Measurements from ENCODE around the gene TIGIT.

TIGIT gene

DNA sequence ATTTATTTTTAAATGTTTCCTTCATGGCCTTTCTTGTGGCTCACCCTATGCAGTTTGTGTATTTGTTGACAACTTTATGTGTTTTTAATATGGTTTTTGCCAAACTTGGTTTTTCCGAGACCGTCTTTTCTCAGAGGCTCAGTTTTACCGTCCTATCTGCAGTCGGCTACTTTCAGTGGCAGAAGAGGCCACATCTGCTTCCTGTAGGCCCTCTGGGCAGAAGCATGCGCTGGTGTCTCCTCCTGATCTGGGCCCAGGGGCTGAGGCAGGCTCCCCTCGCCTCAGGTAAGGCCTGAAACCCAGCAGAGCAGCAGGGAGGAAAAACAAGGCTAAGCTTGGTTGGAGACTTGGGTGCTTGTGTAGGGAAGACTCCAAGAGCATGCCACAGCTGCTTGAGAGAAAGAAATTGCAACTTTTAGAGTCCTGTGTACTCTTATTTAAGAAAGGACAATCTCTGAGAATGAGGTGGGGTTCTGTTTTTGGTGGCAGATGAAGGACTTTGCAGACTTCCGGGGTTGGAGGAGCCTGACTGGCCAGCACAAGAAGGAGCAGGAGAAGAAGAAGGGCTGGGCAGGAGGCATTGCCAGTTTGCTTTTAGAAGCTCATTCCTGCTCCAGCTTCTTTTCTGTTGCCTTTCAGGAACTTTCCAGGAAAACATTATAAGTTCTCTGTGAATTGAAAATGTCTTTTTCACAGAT lies at the start of gene TIGIT:
Gene TIGIT, plus strand, starts transcription at position 191 of the 698 bp plus-strand sequence. Its CDS starts 34 bp downstream, at position 225.
- TF ChIP-seq, protein P1, sequence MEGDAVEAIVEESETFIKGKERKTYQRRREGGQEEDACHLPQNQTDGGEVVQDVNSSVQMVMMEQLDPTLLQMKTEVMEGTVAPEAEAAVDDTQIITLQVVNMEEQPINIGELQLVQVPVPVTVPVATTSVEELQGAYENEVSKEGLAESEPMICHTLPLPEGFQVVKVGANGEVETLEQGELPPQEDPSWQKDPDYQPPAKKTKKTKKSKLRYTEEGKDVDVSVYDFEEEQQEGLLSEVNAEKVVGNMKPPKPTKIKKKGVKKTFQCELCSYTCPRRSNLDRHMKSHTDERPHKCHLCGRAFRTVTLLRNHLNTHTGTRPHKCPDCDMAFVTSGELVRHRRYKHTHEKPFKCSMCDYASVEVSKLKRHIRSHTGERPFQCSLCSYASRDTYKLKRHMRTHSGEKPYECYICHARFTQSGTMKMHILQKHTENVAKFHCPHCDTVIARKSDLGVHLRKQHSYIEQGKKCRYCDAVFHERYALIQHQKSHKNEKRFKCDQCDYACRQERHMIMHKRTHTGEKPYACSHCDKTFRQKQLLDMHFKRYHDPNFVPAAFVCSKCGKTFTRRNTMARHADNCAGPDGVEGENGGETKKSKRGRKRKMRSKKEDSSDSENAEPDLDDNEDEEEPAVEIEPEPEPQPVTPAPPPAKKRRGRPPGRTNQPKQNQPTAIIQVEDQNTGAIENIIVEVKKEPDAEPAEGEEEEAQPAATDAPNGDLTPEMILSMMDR (IDR thresholded peaks at IDR 0.05; ENCODE audit: unreplicated experiment in 3 of 3), result no peak
- H3K36me3 Mint-ChIP-seq (ENCODE audit: low read depth), result no peaks in the 10 kb centered on the region
- H3K9me3 Mint-ChIP-seq, result no peaks in the 10 kb centered on the region
- H3K4me1 Mint-ChIP-seq, result no peaks in the 10 kb centered on the region
- no peaks in the 10 kb centered on the region for H3K27me3 Mint-ChIP-seq (ENCODE audit: low read depth)
- no peak within 1 kb of the TSS for H3K27ac Mint-ChIP-seq
- no peak within 1 kb of the TSS for H3K4me3 Mint-ChIP-seq

GRCh38 chr3:114252954-114253353 lies 40.9 kb upstream of the TIGIT start:
- H3K36me3 Mint-ChIP-seq (ENCODE audit: low read depth), result no peaks in the 10 kb centered on the region

GRCh38 chr3:114253505-114253904 lies 40.3 kb upstream of the TIGIT start:
- no peak overlapping the region for H3K4me3 Mint-ChIP-seq
- no peak overlapping the region for H3K27ac Mint-ChIP-seq
- no peaks in the 10 kb centered on the region for H3K27me3 Mint-ChIP-seq (ENCODE audit: low read depth)
- H3K4me1 Mint-ChIP-seq, result no peaks in the 10 kb centered on the region
- H3K9me3 Mint-ChIP-seq, result peaks cover 3% of the 10 kb centered on the region
- H3K36me3 Mint-ChIP-seq (ENCODE audit: low read depth), result no peaks in the 10 kb centered on the region
- TF ChIP-seq, protein P1 (IDR thresholded peaks at IDR 0.05; ENCODE audit: unreplicated experiment in 3 of 3), result no peak

More at GRCh38 chr3:114252954-114253353, 40.9 kb upstream of the TIGIT start:
- TF ChIP-seq, protein P1 (IDR thresholded peaks at IDR 0.05; ENCODE audit: unreplicated experiment in 3 of 3), result no peak
- H3K27me3 Mint-ChIP-seq (ENCODE audit: low read depth), result no peaks in the 10 kb centered on the region
- H3K4me1 Mint-ChIP-seq, result no peaks in the 10 kb centered on the region
- H3K27ac Mint-ChIP-seq, result no peak overlapping the region
- H3K9me3 Mint-ChIP-seq, result no peaks in the 10 kb centered on the region
- H3K4me3 Mint-ChIP-seq, result no peak overlapping the region

- TF ChIP-seq, protein P1 (IDR thresholded peaks at IDR 0.05; ENCODE audit: unreplicated experiment in 3 of 3), result no peak
- no peak overlapping the region for H3K27ac Mint-ChIP-seq
- H3K4me3 Mint-ChIP-seq, result no peak overlapping the region
- H3K4me1 Mint-ChIP-seq, result no peaks in the 10 kb centered on the region
- H3K27me3 Mint-ChIP-seq (ENCODE audit: low read depth), result no peaks in the 10 kb centered on the region
- H3K36me3 Mint-ChIP-seq (ENCODE audit: low read depth), result no peaks in the 10 kb centered on the region
- H3K9me3 Mint-ChIP-seq, result peaks cover 30% of the 10 kb centered on the region
Observed at GRCh38 chr3:114259566-114259965, 34.3 kb upstream of the TIGIT start.

DNA sequence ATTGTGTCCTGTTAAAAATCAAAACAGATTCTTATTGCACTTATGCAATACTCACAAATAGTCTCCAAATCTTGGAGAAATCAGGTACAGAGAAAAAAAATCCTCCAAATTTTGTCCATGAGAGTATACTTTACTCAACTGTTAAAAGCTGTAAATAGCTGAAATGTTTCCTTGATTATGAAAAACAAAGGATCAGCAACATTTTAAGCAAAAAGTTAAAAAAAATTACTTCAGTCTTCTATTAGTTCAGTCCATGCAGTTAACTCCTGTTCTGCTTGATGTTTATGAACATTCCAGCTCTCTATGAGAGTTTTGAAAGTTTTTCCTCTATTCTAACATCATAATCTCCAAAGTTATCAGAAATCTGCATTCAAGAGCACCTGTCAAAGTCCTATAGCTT lies 33.7 kb upstream of the TIGIT start:
- TF ChIP-seq, protein P1 (IDR thresholded peaks at IDR 0.05; ENCODE audit: unreplicated experiment in 3 of 3), result no peak
- no peaks in the 10 kb centered on the region for H3K4me1 Mint-ChIP-seq
- no peak overlapping the region for H3K4me3 Mint-ChIP-seq
- no peak overlapping the region for H3K27ac Mint-ChIP-seq
- H3K27me3 Mint-ChIP-seq (ENCODE audit: low read depth), result no peaks in the 10 kb centered on the region
- no peaks in the 10 kb centered on the region for H3K36me3 Mint-ChIP-seq (ENCODE audit: low read depth)
- peaks cover 30% of the 10 kb centered on the region for H3K9me3 Mint-ChIP-seq

GRCh38 chr3:114270019-114270418 lies 23.8 kb upstream of the TIGIT start:
- H3K27ac Mint-ChIP-seq, result no peak overlapping the region
- TF ChIP-seq, protein P1 (IDR thresholded peaks at IDR 0.05; ENCODE audit: unreplicated experiment in 3 of 3), result no peak

More at GRCh38 chr3:114270019-114270418, 23.8 kb upstream of the TIGIT start:
- Mint-ChIP-seq H3K9me3 (peaks cover 21% of the 10 kb centered on the region), H3K4me1 (no peaks in the 10 kb centered on the region), H3K4me3 (no peak overlapping the region), H3K36me3 (ENCODE audit: low read depth) (no peaks in the 10 kb centered on the region), H3K27me3 (ENCODE audit: low read depth) (no peaks in the 10 kb centered on the region)
